NOMO-1 treated with DMSO at 0.1 percent for 48 hours (cell line): ENCODE measurements around the gene THBS3.
"Not testable (repeated sequence)": the region's sequence is repeated elsewhere in the genome, so short reads cannot be mapped to it uniquely, and the experiment has no call there.

Experiments used
- DNase-seq: peaks from one replicate; lab custom pipeline; 2025; ENCODE audit not compliant: unreplicated experiment; lab: John Stamatoyannopoulos, UW

THBS3 gene

DNA sequence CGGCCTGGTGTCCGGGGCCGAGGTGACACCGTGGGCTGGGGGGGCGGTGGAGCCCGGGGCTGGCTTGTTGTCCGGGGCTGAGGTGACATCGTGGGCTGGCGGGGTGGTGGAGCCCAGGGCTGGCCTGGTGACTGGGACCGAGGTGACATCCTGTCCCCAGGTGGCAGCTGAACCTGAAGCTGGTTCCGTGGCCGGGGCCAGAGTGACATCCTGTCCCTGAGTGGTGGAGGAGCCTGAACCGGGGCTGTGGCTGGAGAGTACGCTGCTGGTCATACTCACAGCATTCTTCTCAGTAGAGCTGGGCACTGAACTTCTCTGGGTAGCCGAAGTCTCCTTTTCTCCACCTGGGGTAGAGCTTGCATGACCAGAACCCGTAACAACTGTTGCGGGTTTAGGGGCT is 15.8 kb downstream of the THBS3 start:
- no peak for DNase-seq

DNA sequence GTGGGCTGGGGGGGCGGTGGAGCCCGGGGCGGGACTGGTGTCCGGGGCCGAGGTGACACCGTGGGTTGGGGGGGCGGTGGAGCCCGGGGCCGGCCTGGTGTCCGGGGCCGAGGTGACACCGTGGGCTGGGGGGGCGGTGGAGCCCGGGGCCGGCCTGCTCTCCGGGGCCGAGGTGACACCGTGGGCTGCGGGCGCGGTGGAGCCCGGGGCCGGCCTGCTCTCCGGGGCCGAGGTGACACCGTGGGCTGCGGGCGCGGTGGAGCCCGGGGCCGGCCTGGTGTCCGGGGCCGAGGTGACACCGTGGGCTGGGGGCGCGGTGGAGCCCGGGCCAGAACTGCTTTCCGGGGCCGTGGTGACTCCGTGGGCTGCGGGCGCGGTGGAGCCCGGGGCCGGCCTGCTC is 17.8 kb downstream of the THBS3 start:
- DNase-seq: not testable (repeated sequence)

DNA sequence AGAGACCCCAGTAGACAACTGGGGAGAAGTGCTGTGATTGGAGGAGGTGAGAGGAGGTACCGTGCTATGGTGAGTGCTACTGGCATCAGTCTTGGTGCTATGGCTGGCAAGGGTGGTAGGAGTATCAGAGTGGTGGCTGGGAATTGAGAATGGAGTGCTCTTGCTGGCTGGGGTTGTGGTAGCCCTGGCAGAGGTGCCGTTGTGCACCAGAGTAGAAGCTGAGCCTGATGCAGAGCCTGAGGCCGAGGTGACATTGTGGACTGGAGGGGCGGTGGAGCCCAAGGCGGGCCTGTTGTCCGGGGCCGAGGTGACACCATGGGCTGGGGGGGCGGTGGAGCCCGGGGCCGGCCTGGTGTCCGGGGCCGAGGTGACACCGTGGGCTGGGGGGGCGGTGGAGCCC is 19.4 kb downstream of the THBS3 start:
- no peak for DNase-seq

DNA sequence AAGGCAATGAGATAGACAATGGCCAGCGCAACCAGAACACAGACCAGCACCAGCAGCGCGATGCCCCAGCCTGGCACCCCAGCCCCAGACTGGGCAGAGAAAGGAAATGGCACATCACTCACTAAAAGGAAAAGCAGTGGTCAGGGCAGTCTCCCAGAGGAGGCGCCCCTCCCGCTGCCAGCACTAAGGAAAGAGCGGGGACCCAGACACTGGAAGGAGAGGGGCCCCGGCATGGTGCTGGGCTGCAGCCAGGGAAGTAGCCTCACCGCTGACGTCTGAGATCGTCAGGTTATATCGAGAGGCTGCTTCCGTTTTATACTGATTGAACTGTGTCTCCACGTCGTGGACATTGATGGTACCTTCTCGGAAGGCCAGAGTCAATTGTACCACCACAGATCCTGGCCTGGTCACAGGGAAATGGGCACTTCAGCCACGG is 20.2 kb downstream of the THBS3 start:
- DNase-seq: no peak

DNA sequence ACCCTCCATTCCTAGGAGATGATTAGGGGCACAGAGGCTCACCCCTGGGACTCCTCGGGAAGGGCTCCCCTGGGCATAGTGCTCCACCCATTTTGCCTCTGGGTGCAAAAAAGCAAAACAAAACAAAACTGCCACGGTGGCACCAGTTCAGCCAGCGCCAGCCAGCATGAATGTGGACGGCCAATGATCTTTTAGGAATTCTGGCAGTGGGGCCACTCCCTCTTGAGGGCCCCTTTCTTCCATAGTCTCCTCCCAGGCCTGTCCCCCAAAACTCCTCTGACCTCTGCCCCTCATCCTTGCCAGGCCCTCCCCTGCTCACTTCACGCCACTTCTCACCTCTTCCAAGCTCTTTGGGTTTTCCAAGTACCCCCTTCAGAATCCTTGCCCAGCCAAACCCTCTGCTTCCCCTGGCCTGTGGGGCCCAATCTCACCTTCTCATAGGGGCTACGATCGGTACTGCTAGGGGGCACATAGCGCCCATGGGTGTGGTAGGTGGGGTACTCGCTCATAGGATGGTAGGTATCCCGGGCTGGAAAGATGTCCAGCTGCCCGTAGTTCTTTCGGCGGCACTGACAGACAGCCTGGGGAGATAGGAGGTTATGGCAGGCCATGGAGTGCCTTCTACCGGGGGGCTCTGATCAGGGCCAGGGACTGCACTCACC is 20.8 kb downstream of the THBS3 start:
- DNase-seq: no peak

DNA sequence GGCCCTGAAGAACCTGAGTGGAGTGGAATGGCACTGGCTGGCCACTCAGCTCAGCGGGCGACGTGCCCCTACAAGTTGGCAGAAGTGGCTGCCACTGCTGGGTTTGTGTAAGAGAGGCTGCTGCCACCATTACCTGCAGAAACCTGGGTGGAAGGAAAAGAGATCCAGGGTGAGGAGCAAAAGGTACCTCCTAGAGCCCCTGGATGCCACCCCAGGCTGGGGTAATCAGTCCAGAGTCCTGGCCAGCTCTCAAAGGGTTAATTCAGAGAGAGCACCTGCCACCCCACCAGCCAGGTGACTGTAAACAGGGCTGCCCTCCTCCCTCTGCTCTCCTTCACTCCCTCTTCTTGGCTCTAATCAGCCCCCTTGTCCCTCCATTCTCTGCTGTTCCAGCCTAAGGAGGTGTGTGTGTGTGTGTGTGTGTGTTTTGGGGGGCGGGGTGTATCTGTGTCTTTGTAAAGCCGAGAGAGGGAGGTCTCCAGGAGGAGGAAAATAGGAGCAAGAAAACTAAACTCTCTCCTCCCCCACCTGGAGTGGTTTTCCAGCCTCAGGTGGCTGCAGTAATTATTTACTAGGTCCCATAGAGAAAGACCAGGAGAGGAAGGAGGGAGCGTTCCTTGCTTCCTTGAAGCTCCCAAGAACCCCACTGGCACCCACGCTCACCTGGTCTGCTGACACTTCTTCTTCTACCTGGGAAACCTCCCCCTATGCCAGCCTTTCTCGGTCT is 21.5 kb downstream of the THBS3 start:
- no peak for DNase-seq

DNA sequence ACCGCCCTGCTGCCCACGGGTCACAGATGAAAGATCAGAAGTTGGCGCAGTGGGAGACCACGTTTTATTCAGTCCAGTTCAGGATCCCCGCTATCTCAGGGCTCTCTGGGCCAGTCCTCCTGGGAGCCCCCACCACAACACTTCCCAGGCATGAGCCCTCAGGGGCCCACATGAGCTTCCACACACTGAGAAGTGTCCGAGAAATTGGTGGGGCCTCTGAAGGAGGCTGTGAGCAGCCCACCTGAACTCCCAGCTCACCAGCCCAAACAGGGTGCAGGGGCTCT is 22.0 kb downstream of the THBS3 start:
- no peak for DNase-seq

DNA sequence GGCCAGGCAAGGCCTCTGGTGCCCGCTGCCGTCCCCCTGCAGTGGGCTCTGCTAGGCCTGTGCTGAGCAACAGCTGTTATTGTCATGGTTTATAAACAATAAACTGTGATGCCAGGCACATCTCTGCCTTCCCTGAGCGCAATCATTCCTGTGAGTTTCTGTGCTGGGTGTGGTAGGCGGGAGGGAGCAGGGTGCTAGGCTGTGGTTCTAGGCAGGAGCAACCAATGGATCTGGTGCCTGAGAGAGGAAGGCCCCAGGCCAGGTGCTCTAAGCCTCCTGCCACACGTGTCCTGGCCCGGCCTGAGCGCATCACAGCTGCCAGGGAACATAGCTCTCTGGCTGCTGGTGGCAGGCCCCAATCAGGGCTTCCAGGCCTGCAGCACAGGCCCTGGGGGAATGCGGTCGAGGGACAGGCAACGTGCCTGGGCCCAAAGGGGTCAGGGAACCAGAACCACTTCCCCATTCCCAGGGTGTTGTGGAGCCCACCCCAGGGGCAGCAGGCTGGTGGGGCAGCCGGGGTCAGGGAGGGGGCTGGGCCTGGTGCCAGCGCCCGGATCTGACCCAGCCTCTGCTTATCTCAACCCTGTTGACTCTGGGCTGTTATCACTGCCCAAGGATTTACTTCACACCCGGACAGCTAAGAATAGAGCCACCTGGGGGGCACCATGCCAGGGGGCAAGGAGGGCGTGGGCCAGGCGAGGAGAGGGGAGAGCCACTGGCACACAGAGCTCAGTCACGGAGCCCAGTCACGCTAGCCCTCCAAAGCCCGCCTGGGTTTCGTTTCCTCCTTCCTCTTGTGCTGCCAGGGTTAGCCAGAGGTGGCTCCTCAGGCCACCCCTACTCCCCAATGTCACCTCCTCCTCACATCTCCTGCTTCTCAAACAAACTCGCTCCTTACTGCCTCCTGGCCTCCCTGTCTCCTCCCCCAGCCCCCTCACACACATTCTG is 22.6 kb downstream of the THBS3 start:
- peak; percentile 91 for DNase-seq

DNA sequence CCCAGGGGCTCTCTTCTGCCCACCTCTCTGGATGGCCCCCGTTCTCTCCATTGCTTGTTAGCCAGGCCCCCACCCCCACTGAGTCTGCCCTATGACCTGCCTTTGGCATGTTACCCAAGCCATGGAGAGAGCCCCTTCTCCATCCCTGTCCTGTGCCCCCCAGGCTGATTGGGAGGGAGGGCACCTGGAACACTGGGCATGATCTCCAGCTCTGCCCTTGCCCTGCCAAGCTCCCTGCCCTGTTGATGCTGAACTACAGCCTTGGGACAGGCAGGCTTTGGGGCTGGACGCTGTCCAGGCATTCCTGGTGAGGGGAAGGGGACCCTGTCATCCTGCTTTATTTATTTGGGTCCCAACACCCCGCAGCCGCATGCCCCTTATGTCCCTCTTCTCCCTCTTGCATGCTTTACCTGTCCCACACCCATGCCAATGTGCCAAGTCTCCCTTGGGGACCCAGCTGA is 23.3 kb downstream of the THBS3 start:
- DNase-seq: no peak

DNA sequence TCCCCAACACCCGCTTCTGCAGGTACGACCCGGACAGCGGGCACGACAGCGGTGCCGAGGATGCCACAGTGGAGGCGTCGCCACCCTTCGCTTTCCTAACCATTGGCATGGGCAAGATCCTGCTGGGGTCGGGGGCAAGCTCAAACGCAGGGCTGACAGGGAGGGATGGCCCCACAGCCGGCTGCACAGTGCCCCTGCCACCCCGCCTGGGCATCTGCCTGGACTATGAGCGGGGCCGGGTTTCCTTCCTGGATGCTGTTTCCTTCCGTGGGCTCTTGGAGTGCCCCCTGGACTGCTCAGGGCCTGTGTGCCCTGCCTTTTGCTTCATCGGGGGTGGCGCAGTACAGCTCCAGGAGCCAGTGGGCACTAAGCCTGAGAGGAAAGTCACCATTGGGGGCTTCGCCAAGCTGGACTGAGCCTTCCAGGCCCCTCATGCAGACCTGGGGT is 23.9 kb downstream of the THBS3 start:
- DNase-seq: no peak

DNA sequence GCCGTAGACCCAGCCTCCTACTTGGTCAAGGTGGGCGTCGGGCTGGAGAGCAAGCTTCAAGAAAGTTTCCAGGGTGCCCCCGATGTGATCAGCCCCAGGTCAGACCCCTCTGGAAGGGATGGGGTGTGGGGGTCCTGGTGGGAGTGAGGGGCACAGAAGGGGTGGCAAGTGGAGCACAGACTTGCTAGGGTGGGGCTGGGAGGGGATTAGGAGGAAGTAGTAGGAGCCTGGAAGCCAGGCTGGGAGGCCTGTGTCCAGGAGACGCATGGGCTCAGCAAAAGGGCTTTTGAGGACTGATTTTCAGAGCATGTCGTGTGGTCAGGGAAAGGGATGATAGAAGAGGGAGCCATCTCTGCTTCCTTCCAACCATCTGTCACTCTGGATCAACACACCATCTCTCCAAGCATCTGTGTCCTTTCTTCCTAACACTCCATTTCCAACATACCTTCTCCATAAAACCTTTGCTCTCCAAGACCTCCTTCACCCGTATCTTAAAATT is 25.6 kb downstream of the THBS3 start:
- no peak for DNase-seq

DNA sequence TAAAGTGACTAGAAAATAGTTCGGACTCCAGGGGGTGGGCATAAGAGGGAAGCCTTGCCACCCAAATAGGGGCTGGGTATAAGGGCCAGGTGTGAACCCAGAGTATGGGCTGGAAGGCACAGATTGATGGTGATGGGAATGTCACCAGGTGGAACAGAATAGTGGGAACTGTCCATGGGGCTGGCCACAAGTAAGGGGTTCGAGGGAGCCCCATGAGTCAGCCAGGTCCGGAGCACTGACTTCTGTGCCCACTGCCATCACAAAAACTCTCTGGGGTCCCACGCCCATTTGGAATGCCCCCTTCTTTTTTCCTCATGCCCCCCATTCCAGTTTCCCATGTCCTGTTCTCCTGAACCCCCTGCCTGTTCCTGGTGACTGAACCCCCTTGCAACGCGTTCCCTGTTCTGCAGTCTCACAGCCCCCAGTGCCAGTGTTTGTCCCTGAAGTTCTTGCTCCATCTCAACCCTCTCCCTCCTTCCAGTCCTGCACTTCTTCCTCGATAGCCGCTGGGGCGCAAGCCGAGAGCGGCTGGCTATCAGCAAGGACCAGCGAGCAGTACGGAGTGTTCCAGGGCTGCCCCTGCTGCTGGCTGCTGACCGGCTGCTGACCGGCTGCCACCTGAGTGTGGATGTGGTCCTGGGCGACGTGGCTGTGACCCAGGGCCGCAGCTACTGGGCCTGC is 26.2 kb downstream of the THBS3 start:
- no peak for DNase-seq

DNA sequence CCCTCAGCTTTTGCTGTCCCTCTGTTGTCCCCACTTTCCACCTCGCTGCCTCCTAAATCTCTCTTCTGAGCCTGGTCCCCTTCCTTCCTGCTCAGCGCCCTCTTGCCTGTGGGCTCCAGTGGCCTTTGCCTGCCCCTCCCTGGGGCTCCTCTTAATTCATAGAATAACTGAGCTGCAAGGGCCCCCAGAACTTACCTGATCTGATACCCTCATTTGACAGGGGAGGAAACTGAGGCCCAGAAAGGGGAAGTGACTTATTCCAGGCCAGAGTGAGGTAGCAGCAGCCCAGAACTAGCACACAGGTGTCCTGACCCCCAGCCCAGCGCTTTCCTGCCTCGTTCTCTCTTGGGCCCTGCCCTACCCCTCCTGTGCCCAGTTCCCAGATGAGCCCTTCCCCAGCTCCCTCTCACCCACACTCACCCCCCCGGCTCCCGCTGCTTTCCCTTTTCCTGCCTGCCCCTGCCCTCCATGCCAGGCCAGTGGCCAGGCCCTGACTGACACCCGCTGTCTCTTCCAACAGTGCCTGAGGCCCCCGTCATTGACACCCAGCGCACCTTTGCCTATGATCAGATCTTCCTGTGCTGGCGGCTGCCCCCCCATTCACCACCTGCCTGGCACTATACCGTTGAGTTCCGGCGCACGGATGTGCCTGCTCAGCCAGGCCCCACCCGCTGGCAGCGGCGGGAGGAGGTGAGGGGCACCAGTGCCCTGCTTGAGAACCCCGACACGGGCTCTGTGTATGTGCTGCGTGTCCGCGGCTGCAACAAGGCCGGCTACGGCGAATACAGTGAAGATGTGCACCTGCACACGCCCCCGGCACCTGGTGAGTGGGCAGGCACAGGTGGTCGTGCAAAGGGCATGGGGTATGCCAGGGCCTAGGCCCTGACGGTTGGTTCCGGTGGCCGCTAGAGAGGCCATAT is 28.3 kb downstream of the THBS3 start:
- no peak for DNase-seq

DNA sequence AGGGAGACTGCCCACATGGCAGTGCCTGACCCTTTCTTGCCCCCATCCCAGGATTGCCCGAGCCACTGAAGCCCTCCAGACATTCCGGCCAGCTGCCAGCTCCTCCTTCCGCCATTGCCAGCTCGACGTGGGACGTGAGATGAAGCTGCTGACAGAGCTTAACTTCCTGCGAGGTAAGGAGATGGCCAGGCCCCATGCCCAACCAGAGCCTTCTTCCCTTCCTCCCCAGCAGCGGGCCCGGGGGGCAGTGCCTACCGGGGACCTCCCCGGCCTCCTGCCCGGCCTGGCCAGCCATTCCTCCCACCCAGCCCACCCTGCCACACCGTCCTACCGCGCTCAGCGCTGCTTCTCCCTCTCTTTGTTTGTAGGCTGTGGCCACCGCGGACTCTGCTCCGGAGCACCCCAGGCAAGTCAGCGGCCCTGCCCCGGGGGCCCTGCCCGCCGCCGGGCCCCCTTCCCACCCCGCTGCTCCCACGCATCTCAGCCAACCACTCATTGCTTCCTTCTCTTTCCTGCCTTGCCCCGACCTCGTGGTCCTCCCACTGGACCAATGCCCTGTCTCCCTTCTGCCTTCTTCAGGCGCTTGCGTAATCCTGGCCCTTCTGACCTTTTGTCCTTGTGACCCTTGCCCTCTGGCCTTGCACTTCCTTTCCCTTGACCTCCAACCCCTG is 29.1 kb downstream of the THBS3 start:
- DNase-seq: peak; percentile 43

DNA sequence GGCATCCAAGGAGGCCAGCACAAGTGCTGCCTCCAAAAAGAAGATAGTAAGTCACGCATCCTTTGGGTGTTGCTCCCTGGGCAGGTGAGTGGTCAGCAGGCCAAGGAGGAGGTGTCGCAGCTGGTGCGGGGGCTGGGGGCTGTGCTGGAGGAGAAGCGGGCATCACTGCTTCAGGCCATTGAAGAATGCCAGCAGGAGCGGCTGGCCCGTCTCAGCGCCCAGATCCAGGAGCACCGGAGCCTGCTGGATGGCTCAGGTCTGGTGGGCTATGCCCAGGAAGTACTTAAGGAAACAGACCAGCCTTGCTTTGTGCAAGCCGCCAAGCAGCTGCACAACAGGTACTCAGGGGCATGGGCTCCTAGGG is 29.8 kb downstream of the THBS3 start:
- no peak for DNase-seq

DNA sequence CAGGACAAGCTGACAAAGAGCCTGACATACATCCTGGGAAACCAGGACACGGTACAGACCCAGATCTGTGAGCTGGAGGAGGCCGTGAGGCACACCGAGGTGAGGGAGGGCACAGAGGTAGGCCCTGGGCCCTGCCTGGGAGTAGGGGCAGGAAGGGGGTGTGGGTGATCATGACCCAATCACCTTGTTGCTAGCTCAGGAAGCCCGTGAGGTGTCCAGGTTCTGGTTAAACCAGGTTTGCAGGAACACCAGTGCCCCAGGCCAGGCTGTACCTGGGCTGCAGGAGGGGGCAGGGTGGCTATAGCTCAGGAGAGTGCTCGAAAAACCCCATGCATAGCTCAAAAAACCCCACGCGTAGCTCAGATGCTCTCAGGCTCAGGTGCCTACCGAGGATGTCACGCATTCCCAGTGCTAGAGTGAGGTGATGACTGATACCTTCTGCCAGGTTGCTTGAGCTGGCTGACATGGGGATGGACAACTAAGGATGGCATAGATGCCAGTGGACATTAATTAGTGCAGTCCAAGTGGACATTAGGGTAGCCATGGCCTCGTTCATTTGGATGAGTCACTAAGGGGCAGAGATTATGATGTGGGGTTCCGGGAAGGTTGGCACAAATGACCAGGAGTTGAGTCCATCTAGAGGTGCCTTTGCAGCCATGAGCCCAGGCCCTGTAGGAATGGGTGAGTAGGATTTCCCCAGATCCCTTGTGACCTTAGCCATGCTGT is 30.3 kb downstream of the THBS3 start:
- no peak for DNase-seq

DNA sequence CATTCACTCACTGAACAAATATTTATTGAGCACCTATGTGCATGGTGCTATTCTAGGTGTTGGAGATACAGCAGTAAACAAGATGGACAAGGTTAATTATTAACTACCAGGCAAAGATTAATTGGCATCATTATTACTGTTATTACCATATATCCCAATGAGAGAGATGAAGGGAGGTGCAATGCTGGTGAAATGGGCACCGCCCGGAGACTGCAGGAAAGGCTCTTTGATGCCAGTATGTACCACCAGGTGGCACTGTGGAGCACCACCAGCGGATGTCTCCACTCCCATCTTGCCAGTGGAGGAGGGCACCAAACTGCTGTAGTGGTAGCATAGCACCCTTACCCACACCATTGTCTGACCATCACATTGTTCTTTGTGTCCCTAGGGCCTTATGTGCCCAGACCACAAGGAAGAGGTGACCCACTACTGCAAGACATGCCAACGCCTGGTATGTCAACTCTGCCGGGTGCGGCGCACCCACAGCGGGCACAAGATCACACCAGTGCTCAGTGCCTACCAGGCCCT is 31.1 kb downstream of the THBS3 start:
- DNase-seq: peak; percentile 65

DNA sequence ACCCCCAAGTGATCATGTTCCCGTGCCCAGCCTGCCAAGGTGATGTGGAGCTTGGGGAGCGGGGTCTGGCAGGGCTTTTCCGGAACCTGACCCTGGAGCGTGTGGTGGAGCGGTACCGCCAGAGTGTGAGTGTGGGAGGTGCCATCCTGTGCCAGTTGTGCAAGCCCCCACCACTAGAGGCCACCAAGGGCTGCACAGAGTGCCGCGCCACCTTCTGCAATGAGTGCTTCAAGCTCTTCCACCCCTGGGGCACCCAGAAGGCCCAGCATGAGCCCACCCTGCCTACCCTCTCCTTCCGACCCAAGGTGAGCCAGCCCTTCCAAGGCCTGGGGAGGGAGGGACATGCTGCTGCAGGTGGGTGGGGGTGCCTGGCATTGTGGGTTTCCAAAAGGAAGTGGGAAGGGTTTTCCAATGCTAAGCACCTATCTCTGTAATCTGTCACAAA is 31.7 kb downstream of the THBS3 start:
- DNase-seq: no peak
